ENCODE results near the gene PAPPA.

Gene PAPPA, protein sequence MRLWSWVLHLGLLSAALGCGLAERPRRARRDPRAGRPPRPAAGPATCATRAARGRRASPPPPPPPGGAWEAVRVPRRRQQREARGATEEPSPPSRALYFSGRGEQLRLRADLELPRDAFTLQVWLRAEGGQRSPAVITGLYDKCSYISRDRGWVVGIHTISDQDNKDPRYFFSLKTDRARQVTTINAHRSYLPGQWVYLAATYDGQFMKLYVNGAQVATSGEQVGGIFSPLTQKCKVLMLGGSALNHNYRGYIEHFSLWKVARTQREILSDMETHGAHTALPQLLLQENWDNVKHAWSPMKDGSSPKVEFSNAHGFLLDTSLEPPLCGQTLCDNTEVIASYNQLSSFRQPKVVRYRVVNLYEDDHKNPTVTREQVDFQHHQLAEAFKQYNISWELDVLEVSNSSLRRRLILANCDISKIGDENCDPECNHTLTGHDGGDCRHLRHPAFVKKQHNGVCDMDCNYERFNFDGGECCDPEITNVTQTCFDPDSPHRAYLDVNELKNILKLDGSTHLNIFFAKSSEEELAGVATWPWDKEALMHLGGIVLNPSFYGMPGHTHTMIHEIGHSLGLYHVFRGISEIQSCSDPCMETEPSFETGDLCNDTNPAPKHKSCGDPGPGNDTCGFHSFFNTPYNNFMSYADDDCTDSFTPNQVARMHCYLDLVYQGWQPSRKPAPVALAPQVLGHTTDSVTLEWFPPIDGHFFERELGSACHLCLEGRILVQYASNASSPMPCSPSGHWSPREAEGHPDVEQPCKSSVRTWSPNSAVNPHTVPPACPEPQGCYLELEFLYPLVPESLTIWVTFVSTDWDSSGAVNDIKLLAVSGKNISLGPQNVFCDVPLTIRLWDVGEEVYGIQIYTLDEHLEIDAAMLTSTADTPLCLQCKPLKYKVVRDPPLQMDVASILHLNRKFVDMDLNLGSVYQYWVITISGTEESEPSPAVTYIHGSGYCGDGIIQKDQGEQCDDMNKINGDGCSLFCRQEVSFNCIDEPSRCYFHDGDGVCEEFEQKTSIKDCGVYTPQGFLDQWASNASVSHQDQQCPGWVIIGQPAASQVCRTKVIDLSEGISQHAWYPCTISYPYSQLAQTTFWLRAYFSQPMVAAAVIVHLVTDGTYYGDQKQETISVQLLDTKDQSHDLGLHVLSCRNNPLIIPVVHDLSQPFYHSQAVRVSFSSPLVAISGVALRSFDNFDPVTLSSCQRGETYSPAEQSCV (N-terminal part only)

DNA sequence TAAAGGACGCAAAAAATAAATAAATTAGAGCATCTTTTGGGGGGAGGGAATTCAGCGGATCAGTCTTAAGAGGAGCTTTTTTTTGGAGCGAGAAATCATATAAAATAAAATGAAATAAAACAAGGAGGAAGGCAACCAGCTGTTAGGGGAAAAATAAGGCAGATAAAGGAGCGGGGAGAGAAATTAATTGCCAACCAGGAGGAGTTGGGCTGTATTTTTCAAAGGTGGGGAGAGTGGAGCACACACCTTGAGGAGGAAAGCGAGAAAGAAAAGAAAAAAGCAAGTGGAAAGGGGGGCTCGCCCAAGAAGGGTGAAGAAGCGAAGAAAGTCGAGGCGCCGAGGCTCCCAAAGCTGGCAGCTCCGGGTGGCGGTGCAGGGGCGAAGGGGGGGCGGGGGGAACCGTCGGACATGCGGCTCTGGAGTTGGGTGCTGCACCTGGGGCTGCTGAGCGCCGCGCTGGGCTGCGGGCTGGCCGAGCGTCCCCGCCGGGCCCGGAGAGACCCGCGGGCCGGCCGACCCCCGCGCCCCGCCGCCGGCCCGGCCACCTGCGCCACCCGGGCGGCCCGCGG, at the start of gene PAPPA:
TSS of gene PAPPA (plus strand) at position 27 of the 569 bp plus-strand sequence. CDS start at position 409, 382 bp downstream.
- no peak for DNase-seq (ENCODE audit: low spot score)

DNA sequence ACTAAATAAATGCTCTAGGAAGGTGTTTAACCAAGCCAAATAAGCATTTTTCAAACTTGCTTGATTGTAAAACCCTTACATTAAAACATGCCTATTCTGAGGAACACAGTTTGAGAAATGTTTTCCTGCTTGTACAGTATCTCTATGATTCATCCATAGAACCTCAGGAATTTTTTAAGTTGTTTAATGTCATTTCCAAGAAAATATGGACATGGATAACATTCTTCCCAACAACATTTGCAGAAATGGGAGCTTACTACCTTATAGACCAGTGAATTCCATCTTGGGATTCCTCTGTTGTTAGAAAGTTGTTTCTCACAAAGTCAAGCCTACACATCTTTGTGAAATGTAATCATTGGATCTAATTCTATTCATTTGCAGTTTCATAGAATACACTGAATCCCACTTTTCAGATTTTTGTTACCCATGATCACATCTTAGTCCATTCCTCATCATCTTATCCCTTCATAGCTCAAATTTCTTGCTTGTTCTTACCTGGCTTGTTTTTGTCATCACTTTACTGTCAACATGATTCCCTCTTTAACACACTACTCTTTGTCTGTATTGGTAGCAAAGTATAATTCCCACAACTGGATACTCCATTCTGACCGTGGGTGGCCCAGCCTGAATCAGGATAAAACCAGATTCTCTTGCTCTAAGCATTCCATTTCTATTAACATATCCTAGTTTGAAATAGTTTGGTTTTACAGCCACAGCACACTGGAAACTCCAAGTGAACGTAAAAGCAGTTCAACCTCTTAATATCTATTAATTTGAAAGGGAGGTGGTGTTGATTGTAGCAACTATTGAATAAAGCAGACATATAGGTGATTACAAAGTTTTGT, 49.4 kb upstream of the PAPPA start:
- DNase-seq (ENCODE audit: low spot score) = no peak

- no peak for DNase-seq (ENCODE audit: low spot score)
Measured at GRCh38 chr9:116112236-116112635, 41.4 kb upstream of the PAPPA start.

DNA sequence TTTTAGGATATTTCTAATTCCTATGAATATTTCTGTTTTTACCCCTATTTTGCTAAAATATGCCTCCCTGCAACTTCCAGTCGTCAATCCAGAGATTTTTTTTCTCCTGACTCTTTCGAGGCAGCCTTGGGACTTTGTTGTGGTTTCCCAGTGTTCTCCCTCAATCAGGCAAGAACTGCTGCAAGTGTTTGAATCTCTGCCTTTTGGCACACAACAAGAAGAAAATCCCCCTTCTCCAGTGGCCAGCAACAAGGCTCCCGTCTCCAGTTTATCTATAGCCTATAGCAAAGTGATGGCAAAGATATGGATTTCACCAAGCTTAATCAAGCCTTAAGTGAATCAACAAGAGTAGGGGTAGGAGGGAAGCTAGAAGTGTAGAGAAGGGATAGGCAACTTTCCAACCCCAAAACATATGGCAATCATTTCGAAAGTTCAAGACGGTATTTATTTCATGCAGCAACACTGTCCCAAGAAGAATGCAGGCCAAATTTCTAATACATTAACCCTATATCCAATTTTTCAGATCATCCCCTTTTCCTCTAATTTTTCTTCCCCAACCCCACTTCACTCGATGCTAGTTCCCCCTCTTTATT, 37.7 kb upstream of the PAPPA start:
- peak; percentile 68 for DNase-seq (ENCODE audit: low spot score)

- no peak for DNase-seq (ENCODE audit: low spot score)
Measured at GRCh38 chr9:116116393-116116792, 37.2 kb upstream of the PAPPA start.

DNA sequence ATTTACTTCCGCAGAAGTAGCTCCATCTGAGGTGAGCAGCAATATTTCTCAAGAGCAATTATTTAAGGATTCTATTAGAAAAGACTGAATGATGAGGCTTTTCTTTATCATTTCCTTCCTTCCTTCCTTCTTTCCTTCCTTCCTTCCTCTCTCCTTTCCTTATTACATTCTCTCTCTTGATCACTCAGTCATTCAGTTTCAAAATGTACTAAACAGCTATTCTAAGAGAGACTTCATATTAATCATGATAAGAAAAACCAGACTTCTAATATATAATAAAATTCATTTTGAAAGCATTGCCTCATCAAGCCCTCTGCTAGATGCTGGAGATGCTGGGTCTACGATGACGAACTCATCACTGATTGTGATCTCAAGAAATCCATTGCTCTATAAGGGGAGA, 30.4 kb upstream of the PAPPA start:
- no peak for DNase-seq (ENCODE audit: low spot score)

DNA sequence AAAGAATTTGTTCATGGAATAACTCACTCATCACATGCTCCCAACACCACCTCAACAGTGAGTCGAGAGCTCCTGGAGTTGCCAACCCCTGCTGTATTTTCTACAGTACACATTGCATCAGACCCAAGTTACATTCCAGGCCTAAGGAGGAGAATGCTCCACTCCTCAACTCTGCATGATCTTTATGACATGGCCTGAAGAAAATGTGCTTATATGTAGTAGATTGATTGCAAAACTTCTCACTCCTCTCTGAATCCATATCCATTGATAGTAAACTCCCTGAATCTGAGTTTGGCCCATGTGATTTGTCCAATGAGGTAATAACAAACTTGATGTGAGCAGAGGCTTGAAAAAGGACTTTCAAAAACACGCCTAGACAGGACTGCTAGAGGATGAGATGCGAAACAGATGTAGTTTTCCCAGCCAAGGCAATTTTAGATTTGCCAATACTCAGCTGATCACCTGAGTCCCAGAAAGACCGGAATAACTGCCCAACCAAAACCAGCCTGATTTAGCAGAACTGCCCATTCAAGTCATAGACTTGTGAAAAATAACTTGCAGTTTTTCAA, 29.0 kb upstream of the PAPPA start:
- DNase-seq (ENCODE audit: low spot score) = no peak

GRCh38 chr9:116133163-116133562, 20.4 kb upstream of the PAPPA start:
- no peak for DNase-seq (ENCODE audit: low spot score)

DNA sequence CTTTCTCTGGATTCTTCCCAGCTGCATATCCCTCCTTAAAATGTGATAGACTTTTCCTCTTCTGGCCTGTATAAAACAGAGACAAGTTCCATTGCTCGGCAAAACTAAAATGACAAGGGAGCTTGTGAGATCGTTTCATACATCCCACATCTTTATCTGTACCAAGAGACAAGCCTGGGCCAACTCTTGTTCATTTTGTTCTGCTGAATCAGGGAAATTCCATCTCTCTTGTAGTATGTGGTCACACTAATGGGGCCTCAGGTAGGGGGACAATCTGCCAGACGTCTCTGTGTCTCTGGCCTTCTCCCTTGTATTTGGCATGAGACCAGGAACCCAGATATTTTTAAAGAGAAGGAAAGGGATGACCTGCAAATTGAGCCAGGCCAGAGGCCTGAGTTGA, 18.6 kb upstream of the PAPPA start:
- DNase-seq (ENCODE audit: low spot score) = no peak

- DNase-seq (ENCODE audit: low spot score) = no peak
Measured at GRCh38 chr9:116137010-116137409, 16.6 kb upstream of the PAPPA start.

DNA sequence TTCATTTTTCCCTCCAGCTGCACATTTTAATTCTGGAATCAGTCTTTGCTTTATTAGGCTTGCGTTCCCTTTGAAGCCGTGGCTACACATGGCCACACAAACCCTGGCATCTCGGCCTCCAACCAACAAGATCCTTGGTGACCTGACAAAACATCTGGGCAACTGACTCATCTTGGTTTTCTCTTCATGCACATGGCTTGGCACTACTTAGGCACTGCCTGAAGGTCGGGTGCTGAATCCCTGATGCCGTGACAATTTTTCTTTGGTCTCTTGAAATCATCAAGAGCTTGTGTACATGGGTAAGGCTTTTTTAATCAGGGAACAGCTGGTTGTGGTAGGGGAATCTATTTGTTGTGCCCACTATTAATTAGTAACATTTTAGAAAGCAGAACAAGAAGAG, 16.0 kb upstream of the PAPPA start:
- peak; percentile 45 for DNase-seq (ENCODE audit: low spot score)

DNA sequence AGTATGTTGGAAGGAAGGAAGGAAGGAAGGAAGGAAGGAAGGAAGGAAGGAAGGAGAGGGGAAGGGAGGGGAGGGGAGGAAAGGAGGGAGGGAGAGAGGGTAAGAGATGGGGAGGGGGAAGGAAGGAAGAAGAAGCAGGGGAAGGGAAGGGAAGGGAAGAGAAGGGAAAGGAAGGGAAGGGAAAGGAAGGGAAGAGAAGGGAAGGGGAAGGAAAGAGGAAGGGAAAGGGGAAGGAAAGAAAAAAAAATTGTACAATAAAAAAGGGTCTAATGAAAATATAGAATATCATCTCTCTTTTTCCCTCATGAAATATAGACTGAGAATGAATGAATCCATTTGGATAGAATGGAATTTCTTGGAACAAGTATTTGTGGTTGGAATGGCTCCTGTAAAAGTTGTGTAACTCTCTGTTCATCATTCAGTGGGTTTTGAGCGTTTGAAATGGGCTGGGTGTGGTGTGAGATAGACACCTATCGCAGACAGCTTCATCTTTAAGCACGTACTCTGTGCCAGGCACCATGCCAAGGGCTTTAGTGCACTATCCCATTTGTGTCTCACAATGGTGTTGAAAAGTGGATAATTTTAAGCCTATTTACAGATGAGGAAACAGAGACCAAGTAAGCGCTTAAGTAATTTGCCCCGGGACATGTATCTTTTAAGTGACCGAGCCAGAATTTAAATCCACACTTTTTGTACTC, 11.6 kb upstream of the PAPPA start:
- peak; percentile 40 for DNase-seq (ENCODE audit: low spot score)

DNA sequence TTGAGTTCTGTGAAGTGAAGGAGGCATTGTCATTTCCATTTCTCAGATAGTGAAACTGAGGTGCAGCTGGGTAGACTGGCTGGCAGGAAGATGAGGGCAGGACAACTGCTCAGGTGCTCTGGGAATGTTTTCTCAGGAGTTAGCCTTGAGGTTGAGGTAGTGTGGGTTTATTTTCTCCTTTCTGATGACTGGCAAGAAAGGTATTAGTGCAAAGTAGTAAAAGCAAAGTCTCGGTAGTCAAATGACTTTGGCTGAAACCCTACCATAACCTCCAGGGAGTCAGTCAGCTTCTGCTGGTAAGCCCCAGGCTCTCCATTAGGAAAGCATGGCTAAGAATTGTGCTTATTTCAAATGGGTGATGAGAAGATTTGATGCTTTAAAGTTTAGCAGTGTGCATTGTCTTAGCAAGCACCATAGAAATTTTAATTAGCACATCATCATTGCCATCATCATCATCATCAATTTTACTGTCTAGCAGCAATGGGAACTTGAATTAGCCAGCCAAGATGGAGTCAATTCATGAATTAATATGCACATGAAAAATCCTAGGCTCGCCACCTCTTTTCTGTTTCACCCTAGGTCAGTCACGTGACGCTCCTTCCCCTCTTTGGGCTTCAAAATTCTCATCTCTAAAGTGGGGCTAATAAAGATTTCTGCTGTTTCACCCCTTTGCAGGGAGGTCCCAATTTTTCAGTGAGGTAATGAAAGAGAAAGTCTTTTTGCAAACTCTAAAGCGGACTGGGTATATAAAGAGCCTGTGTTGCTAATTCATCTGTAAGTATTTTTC, 10.7 kb upstream of the PAPPA start:
- no peak for DNase-seq (ENCODE audit: low spot score)

GRCh38 chr9:116144038-116144437, 9.6 kb upstream of the PAPPA start:
- peak; percentile 52 for DNase-seq (ENCODE audit: low spot score)

- DNase-seq (ENCODE audit: low spot score) = no peak
Measured at GRCh38 chr9:116144555-116144954, 9.0 kb upstream of the PAPPA start.

GRCh38 chr9:116145036-116145435, 8.6 kb upstream of the PAPPA start:
- DNase-seq (ENCODE audit: low spot score) = no peak

- no peak for DNase-seq (ENCODE audit: low spot score)
Measured at GRCh38 chr9:116147821-116148220, 5.8 kb upstream of the PAPPA start.

- no peak for DNase-seq (ENCODE audit: low spot score)
Measured at GRCh38 chr9:116149844-116150243, 3.7 kb upstream of the PAPPA start.

- DNase-seq (ENCODE audit: low spot score) = no peak
Measured at GRCh38 chr9:116151199-116151598, 2.4 kb upstream of the PAPPA start.
